ENCODE results near the gene ECE2. TPM values are rescaled to one million over a fixed set of nuclear protein-coding genes. Genes with fewer than 3 reads are reported as not detected.
A peak's percentile ranks its signal among the peaks of the same experiment; 100 is the strongest.

Gene ECE2
- total and polyA plus RNA-seq, 8 donors, result not detected

- H3K4me1 ChIP-seq, result peaks cover 0 to 7% of the 10 kb centered on the region in 2 donors
- no peak overlapping the region for H3K27ac ChIP-seq
- H3K27me3 ChIP-seq, result peaks cover 0 to 16% of the 10 kb centered on the region in 2 donors
- no peak for TF ChIP-seq CTCF (IDR thresholded peaks at IDR 0.05)
- no peak for ATAC-seq
- H3K9me3 ChIP-seq, result no peaks in the 10 kb centered on the region
- peaks cover 0 to 38% of the 10 kb centered on the region in 2 donors for H3K36me3 ChIP-seq
- no peak for DNase-seq
- H3K4me3 ChIP-seq, result no peak overlapping the region
- intact Hi-C loops (cut with DNase I), result no loop called here
These were observed 35.3 kb upstream of the ECE2 start for GRCh38 chr3:184240384-184241140.

DNA sequence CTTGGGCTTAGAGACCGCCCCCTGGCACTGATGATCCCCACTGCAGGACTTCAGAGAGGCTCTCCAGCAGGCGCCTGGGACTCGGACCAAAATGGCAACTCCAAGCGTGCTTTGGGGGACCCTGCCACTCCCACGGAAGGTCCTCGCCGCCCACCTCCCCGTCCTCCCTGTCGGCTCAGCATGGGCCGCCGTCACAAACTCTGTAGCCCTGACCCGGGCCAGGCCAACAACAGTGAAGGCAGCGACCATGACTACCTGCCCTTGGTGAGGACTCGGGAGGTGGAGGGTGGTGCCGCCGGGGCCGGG, 34.7 kb upstream of the ECE2 start:
- peaks cover 0 to 41% of the 10 kb centered on the region in 2 donors for H3K36me3 ChIP-seq
- intact Hi-C loops (cut with DNase I), result no loop called here
- no peak for ATAC-seq
- no peak overlapping the region for H3K27ac ChIP-seq
- TF ChIP-seq CTCF (IDR thresholded peaks at IDR 0.05), result no peak
- H3K9me3 ChIP-seq, result no peaks in the 10 kb centered on the region
- no peak overlapping the region for H3K4me3 ChIP-seq
- no peak for DNase-seq
- H3K4me1 ChIP-seq, result peaks cover 0 to 7% of the 10 kb centered on the region in 2 donors
- peaks cover 0 to 15% of the 10 kb centered on the region in 2 donors for H3K27me3 ChIP-seq

- peak; percentile 26 to 53 for TF ChIP-seq CTCF (IDR thresholded peaks at IDR 0.05)
- ATAC-seq (peak; percentile 96), DNase-seq (peak in 3 of 4 donors; percentile 49 to 82 (median 78))
- Histone ChIP-seq H3K9me3 (no peaks in the 10 kb centered on the region), H3K27ac (no peak overlapping the region), H3K4me3 (no peak overlapping the region), H3K4me1 (peaks cover 0 to 7% of the 10 kb centered on the region in 2 donors), H3K36me3 (peaks cover 0 to 41% of the 10 kb centered on the region in 2 donors), H3K27me3 (peaks cover 0 to 11% of the 10 kb centered on the region in 2 donors)
- intact Hi-C loops (cut with DNase I), result no loop called here
These were observed 34.1 kb upstream of the ECE2 start for GRCh38 chr3:184241447-184242296.

- Histone ChIP-seq H3K27ac (no peak overlapping the region), H3K36me3 (peaks cover 0 to 41% of the 10 kb centered on the region in 2 donors), H3K9me3 (no peaks in the 10 kb centered on the region), H3K4me3 (no peak overlapping the region), H3K27me3 (peaks cover 0 to 7% of the 10 kb centered on the region in 2 donors), H3K4me1 (peaks cover 0 to 12% of the 10 kb centered on the region in 2 donors)
- ATAC-seq, result no peak
- no peak for TF ChIP-seq CTCF (IDR thresholded peaks at IDR 0.05)
- DNase-seq, result no peak
- intact Hi-C loops (cut with DNase I), result no loop called here
These were observed 33.5 kb upstream of the ECE2 start for GRCh38 chr3:184242297-184242685.

All from left lung (tissue), 10 donors.